Measurements from ENCODE around the gene FOXP4.
A peak's percentile ranks its signal among the peaks of the same experiment; 100 is the strongest.

The FOXP4 gene

GRCh38 chr6:41545703-41546474 lies at the start of gene FOXP4:
Gene FOXP4 (plus strand): TSS chr6:41546381. CDS start chr6:41565761, 19,380 bp downstream.
- FAIRE-seq, result peak; percentile 70
- peak; percentile 89 for DNase-seq (ENCODE audit: insufficient read length, low spot score)

GRCh38 chr6:41497573-41497972 lies 48.6 kb upstream of the FOXP4 start:
- DNase-seq (ENCODE audit: insufficient read length, low spot score) (no peak), FAIRE-seq (no peak)

- DNase-seq (ENCODE audit: insufficient read length, low spot score) (no peak), FAIRE-seq (no peak)
Observed at GRCh38 chr6:41497994-41498393, 48.2 kb upstream of the FOXP4 start.

- no peak for FAIRE-seq
- no peak for DNase-seq (ENCODE audit: insufficient read length, low spot score)
Observed at GRCh38 chr6:41498968-41499599, 47.1 kb upstream of the FOXP4 start.

- FAIRE-seq (no peak), DNase-seq (ENCODE audit: insufficient read length, low spot score) (no peak)
Observed at GRCh38 chr6:41500561-41500960, 45.6 kb upstream of the FOXP4 start.

- FAIRE-seq (no peak), DNase-seq (ENCODE audit: insufficient read length, low spot score) (no peak)
Observed at GRCh38 chr6:41502566-41502916, 43.6 kb upstream of the FOXP4 start.

GRCh38 chr6:41502917-41503671 lies 43.1 kb upstream of the FOXP4 start:
- FAIRE-seq (no peak), DNase-seq (ENCODE audit: insufficient read length, low spot score) (no peak)

- FAIRE-seq, result no peak
- DNase-seq (ENCODE audit: insufficient read length, low spot score), result peak; percentile 45
Observed at GRCh38 chr6:41503827-41504465, 42.2 kb upstream of the FOXP4 start.

- DNase-seq (ENCODE audit: insufficient read length, low spot score) (peak; percentile 40), FAIRE-seq (no peak)
Observed at GRCh38 chr6:41504466-41505121, 41.6 kb upstream of the FOXP4 start.

- DNase-seq (ENCODE audit: insufficient read length, low spot score), result peak; percentile 71
- FAIRE-seq, result no peak
Observed at GRCh38 chr6:41505122-41506049, 40.8 kb upstream of the FOXP4 start.

- FAIRE-seq, result no peak
- no peak for DNase-seq (ENCODE audit: insufficient read length, low spot score)
Observed at GRCh38 chr6:41508479-41508878, 37.7 kb upstream of the FOXP4 start.

GRCh38 chr6:41509580-41509979 lies 36.6 kb upstream of the FOXP4 start:
- DNase-seq (ENCODE audit: insufficient read length, low spot score), result no peak

GRCh38 chr6:41511443-41512060 lies 34.6 kb upstream of the FOXP4 start:
- no peak for FAIRE-seq
- DNase-seq (ENCODE audit: insufficient read length, low spot score), result no peak

More at GRCh38 chr6:41509580-41509979, 36.6 kb upstream of the FOXP4 start:
- FAIRE-seq, result no peak

GRCh38 chr6:41512146-41512701 lies 34.0 kb upstream of the FOXP4 start:
- no peak for FAIRE-seq

GRCh38 chr6:41515995-41516394 lies 30.2 kb upstream of the FOXP4 start:
- DNase-seq (ENCODE audit: insufficient read length, low spot score) (no peak), FAIRE-seq (no peak)

More at GRCh38 chr6:41512146-41512701, 34.0 kb upstream of the FOXP4 start:
- no peak for DNase-seq (ENCODE audit: insufficient read length, low spot score)

GRCh38 chr6:41518118-41518517 lies 28.1 kb upstream of the FOXP4 start:
- no peak for DNase-seq (ENCODE audit: insufficient read length, low spot score)
- no peak for FAIRE-seq

GRCh38 chr6:41519305-41519744 lies 26.9 kb upstream of the FOXP4 start:
- no peak for FAIRE-seq
- DNase-seq (ENCODE audit: insufficient read length, low spot score), result no peak

Measured in GM19239 (cell line).